K562 (cell line): ENCODE results near the gene INHA.

Experiments used
- EGR1 ChIP-seq: fragments of 450-650 bp; conservative IDR thresholded peaks from 2 replicates; pipeline ENCODE4 v1.6.1; 2017; ENCODE audit warnings: mild to moderate bottlenecking
- EZH2 ChIP-seq: IDR thresholded peaks from 2 replicates; pipeline ENCODE4 v1.6.1; 2012; ENCODE audit warnings: low read depth, mild to moderate bottlenecking, inconsistent platforms, low read length, borderline replicate concordance
- POLR2A ChIP-seq: fragments of 450-650 bp; conservative IDR thresholded peaks from 2 replicates; pipeline ENCODE4 v1.6.1; 2016
- TF ChIP-seq, protein P1 (sequence below), 3 experiments: IDR thresholded peaks in 2 of 3; conservative IDR thresholded peaks in 1 of 3; 2 replicates each; pipeline ENCODE4 v1.5.1; 2011 to 2012; ENCODE audit warnings: low read length in 3 of 3, mild to moderate bottlenecking in 3 of 3, control low read depth in 2 of 3, improper control_type of control experiment in 1 of 3, inconsistent platforms in 1 of 3, low read depth in 1 of 3, mixed read lengths in 1 of 3, moderate library complexity in 1 of 3; ENCODE audit not compliant: insufficient read depth in 2 of 3

DNA sequence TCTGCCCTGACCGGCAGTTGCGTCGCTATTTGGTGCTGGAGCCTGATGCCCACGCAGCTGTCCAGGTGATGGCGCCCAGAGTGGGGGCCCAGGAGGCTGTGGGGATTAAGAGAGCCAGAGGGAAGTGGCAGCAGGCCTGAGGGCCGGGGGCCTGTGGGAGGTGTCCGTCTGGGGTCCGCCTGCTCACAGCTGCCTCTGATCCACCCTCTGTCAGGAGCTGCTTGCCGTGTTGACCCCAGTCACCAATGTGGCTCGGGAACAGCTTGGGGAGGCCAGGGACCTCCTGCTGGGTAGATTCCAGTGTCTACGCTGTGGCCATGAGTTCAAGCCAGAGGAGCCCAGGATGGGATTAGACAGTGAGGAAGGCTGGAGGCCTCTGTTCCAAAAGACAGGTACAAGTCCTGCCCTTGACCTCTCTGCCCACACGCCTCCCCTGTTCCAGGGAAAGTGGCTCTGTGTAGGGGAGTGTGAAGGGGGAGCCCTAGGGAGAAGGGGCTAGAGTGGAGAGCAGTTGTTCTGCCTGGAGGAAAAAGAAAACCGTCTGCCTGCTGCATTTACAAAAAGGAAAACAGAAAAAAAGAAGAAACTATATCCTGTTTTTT lies 37.1 kb downstream of the INHA start:
- TF ChIP-seq, protein P1, sequence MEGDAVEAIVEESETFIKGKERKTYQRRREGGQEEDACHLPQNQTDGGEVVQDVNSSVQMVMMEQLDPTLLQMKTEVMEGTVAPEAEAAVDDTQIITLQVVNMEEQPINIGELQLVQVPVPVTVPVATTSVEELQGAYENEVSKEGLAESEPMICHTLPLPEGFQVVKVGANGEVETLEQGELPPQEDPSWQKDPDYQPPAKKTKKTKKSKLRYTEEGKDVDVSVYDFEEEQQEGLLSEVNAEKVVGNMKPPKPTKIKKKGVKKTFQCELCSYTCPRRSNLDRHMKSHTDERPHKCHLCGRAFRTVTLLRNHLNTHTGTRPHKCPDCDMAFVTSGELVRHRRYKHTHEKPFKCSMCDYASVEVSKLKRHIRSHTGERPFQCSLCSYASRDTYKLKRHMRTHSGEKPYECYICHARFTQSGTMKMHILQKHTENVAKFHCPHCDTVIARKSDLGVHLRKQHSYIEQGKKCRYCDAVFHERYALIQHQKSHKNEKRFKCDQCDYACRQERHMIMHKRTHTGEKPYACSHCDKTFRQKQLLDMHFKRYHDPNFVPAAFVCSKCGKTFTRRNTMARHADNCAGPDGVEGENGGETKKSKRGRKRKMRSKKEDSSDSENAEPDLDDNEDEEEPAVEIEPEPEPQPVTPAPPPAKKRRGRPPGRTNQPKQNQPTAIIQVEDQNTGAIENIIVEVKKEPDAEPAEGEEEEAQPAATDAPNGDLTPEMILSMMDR (IDR thresholded peaks at IDR 0.05 in 2 of 3, conservative IDR thresholded peaks at IDR 0.05 in 1 of 3; ENCODE audit: insufficient read depth in 2 of 3, low read depth in 1 of 3, low read length in 3 of 3), result no peak
- TF ChIP-seq EGR1 (no peak), EZH2 (no peak), POLR2A (no peak)
